HG03175 (cell line): ENCODE data around the gene SH3GL3.

ENCODE experiments used
- ATAC-seq: cut with Tn5 transposase; IDR thresholded peaks from one replicate; pipeline ENCODE4 v1.9.1; 2021; ENCODE audit warnings: mild to moderate bottlenecking, moderate library complexity; ENCODE audit not compliant: unreplicated experiment

Gene SH3GL3

GRCh38 chr15:83446904-83447709, at the start of gene SH3GL3:
Gene SH3GL3 (plus strand): TSS chr15:83447341. CDS start chr15:83447534, 193 bp downstream.
- ATAC-seq, result peak; percentile 49

GRCh38 chr15:83398626-83399025, 48.5 kb upstream of the SH3GL3 start:
- no peak for ATAC-seq

- ATAC-seq, result no peak
Measured at GRCh38 chr15:83404121-83404520, 43.0 kb upstream of the SH3GL3 start.

- no peak for ATAC-seq
Measured at GRCh38 chr15:83410532-83410931, 36.6 kb upstream of the SH3GL3 start.

- no peak for ATAC-seq
Measured at GRCh38 chr15:83413054-83413719, 34.0 kb upstream of the SH3GL3 start.

GRCh38 chr15:83422081-83422480, 25.1 kb upstream of the SH3GL3 start:
- ATAC-seq, result no peak

GRCh38 chr15:83422541-83422940, 24.6 kb upstream of the SH3GL3 start:
- no peak for ATAC-seq

GRCh38 chr15:83424101-83424500, 23.0 kb upstream of the SH3GL3 start:
- no peak for ATAC-seq

- ATAC-seq, result no peak
Measured at GRCh38 chr15:83430441-83430840, 16.7 kb upstream of the SH3GL3 start.

- ATAC-seq, result no peak
Measured at GRCh38 chr15:83431521-83431920, 15.6 kb upstream of the SH3GL3 start.

GRCh38 chr15:83435202-83435601, 11.9 kb upstream of the SH3GL3 start:
- ATAC-seq, result no peak

GRCh38 chr15:83435782-83436181, 11.4 kb upstream of the SH3GL3 start:
- no peak for ATAC-seq

- ATAC-seq, result no peak
Measured at GRCh38 chr15:83436513-83437158, 10.5 kb upstream of the SH3GL3 start.

GRCh38 chr15:83443076-83443847, 3.9 kb upstream of the SH3GL3 start:
- no peak for ATAC-seq

GRCh38 chr15:83444936-83445335, 2.2 kb upstream of the SH3GL3 start:
- no peak for ATAC-seq

- no peak for ATAC-seq
Measured at GRCh38 chr15:83445643-83446042, 1.5 kb upstream of the SH3GL3 start.

- no peak for ATAC-seq
Measured at GRCh38 chr15:83446417-83446816, 724 bp upstream of the SH3GL3 start.

GRCh38 chr15:83449250-83449671, 2.1 kb downstream of the SH3GL3 start:
- no peak for ATAC-seq

- ATAC-seq, result no peak
Measured at GRCh38 chr15:83449937-83450506, 2.9 kb downstream of the SH3GL3 start.

- ATAC-seq, result no peak
Measured at GRCh38 chr15:83457149-83457548, 10.0 kb downstream of the SH3GL3 start.

- ATAC-seq, result no peak
Measured at GRCh38 chr15:83458381-83458780, 11.2 kb downstream of the SH3GL3 start.
